GM12874 (cell line): Measurements from ENCODE around the gene GNLY.

Source experiments
- TF ChIP-seq, protein P1 (sequence below): IDR thresholded peaks from 2 replicates; pipeline ENCODE4 v1.5.1; 2011; ENCODE audit warnings: low read depth, mild to moderate bottlenecking, control low read depth, low read length, moderate library complexity; ENCODE audit not compliant: insufficient read depth

The GNLY gene

DNA sequence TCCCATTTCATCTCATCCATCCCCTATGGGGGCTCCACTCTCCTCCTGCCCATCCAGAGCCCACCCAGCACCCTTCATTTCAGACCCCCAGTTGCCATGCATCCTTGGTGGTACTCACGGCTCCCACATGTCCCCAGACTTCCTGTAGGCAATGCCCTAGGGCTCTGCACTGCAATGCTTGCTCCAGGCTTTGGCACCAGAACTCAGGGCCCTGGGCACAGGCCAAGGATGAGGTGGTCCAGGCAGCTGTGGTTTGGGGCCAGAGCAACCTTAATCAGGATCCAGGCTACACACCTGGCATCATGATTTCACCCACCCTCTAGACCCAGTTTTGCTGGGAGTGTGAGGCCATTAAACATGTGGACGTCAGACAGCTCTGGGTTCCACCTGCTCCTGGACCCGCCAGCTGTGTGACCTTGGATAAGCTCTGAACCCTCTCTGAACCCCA is 26.6 kb upstream of the GNLY start:
- TF ChIP-seq, protein P1, sequence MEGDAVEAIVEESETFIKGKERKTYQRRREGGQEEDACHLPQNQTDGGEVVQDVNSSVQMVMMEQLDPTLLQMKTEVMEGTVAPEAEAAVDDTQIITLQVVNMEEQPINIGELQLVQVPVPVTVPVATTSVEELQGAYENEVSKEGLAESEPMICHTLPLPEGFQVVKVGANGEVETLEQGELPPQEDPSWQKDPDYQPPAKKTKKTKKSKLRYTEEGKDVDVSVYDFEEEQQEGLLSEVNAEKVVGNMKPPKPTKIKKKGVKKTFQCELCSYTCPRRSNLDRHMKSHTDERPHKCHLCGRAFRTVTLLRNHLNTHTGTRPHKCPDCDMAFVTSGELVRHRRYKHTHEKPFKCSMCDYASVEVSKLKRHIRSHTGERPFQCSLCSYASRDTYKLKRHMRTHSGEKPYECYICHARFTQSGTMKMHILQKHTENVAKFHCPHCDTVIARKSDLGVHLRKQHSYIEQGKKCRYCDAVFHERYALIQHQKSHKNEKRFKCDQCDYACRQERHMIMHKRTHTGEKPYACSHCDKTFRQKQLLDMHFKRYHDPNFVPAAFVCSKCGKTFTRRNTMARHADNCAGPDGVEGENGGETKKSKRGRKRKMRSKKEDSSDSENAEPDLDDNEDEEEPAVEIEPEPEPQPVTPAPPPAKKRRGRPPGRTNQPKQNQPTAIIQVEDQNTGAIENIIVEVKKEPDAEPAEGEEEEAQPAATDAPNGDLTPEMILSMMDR: no peak

DNA sequence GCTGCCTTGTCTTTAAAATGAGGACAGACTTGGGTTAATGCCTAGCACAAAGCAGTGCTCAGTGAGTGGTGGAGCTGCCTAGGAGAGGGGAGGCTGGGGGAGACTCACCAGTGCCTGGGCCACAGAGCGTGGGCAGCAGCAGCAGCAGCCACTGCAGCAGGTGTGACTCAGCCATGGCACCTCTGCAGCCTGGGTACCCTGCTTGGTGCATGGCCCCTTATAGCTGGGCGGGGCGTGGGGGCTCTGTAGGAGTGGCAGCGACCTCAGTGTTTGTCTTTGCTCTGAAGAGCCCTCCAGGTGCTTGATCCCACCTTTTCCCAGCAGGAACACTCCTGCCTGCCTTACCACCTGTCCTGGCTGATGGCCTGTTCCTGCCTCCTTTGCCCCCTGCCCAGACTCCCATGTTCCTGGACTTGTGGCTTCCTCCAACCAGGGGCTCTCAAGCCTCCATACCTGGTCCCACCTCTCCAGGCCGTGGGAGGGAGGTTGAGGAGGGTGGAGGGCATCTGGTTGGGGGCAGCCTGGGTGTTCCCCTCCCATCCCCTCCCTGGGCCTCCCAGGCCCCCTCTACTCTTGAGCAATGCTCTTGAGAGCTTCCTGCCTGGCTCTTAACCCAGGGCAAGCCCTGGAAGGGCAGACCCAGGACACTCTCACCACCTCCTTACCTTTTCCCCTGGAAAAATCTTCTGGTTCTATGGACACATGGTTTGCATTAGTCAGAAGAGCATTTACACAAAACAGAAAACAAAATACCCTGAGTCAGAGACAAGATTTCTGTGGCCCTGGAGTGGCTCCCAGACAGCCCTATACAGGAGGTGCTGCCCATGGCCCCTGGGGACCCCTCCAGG is 25.9 kb upstream of the GNLY start, which contains the start of gene SFTPB:
SFTPB (minus strand) TSS at position 191 of the 848 bp plus-strand sequence; CDS start at position 175, 16 bp downstream.
- TF ChIP-seq, protein P1: no peak

DNA sequence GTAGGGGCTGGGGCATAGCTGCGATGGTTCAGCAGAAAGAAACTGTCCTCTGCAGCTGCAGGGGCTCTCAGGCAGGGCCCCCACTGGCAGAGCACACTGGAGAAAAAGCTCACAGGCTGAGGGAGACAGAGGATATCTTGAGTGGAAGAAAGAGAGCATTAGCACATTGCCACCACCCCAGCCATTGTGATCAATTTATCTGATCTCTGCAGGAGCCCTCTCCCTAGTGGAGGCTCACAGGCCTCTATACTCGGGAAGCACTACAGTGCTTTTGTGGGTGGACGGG is 25.4 kb upstream of the GNLY start:
- TF ChIP-seq, protein P1: no peak

DNA sequence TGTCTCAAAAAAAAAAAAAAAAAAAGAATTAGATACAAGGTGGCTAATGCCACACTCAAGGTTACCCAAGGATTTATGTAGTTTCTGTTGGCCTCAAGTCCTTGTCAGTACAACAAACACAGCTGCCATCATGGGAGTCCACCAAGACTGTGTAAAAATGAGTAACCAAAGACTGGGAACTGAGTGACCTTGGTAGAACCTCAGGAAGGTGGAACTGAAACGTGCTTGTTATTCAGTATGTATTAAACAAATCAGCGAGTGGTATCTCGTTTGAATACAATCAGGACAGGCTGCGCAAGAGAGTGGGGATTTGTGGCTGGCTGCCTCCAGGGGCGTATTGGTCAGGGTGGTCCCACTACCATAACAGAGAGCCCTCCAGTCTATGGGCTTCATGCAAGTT is 24.6 kb upstream of the GNLY start:
- TF ChIP-seq, protein P1: no peak

DNA sequence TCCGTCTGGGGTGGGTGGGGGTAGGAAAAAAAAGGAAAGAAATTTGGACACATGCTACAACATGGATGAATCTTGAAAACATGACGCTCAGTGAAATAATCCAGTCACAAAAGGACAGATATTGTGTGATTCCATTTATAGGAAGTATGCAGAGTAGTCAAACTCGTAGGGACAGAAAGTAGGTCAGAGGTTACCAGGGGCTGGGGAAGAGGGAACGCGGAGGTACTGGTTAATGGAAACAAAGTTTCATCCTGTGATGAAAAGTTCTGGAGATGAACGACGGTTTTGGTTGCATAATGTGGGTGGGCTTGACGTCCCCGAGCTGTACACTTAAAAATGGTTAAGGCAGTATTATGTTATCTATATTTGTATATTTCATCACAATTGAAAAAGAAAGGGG is 21.7 kb upstream of the GNLY start:
- TF ChIP-seq, protein P1: no peak

DNA sequence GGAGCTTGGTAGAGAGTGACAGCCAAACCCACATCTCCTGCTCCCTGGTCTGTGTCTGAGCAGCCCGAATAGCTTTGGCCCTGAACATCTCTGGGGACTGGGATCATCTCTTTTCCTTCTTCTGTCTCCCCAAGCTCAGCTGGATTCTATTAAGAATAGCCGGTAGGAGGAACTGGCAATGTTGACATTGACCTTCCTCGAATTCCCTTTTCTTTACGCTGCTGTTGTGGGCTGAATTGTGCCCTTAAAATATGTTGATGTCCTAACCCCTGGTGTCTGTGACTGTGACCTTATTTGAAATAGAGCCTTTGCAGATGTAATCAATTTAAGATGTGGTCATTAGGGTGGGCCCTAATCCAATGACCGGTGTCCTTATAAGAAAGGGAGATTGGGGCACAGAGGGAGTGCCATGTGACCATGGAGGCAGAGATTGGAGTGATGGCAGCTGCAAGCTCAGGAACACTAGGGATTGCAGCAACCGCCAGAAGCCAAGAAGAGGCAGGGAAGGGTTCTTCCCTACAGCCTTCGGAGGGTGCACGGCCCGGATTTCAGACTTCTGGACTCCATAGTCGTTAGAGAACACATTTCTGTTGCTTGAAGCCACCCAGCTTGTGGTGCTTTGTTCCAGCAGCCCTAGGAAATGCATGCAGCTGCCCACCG is 20.3 kb upstream of the GNLY start:
- TF ChIP-seq, protein P1: no peak

DNA sequence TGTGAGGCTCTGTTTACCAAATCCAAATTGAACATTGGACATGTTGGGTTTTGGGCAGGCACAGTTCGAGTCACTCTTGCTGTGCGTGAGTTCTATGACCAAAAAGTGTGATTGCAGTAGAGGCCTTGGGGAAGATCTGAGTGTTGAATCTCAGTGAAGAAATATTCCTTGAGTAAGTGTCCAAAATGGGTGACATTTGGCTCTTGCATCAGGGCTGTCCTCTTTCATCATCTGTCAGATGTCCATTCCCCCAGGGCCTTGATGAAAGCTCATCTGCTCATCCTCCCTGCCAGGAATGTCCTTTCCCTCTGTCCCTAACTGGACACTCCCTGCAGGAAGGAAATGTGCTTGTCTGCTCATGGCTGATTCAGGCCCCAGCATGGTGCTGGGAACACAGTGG is 19.7 kb upstream of the GNLY start:
- TF ChIP-seq, protein P1: no peak
